GM19324 (cell line): ENCODE data around the gene SMIM13.

ENCODE experiments used
- ATAC-seq: cut with Tn5 transposase; IDR thresholded peaks from one replicate; pipeline ENCODE4 v1.9.1; 2021; ENCODE audit warnings: mild to moderate bottlenecking, moderate library complexity; ENCODE audit not compliant: unreplicated experiment, low FRiP score

SMIM13 gene

GRCh38 chr6:11120271-11121005, 26.8 kb downstream of the SMIM13 start:
- ATAC-seq, result no peak

GRCh38 chr6:11121851-11122250, 28.2 kb downstream of the SMIM13 start:
- ATAC-seq, result no peak

DNA sequence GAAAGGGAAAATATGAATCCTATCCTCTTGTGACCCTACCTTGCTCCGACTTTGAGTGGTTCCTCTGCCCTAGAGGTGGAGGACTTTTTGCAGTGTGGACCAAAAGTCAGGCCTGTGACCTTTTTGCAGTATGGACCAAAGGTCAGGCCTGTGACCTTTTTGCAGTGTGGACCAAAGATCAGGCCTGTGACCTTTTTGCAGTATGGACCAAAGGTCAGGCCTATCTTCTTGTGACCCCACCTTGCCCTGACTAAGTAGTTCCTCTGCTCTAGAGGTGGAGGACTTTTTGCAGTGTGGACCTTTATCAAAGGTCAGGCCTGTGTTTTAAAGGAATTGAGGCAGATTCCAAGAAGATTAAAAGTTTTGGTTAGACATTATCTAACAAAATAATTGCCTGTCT, 28.7 kb downstream of the SMIM13 start:
- ATAC-seq, result no peak

DNA sequence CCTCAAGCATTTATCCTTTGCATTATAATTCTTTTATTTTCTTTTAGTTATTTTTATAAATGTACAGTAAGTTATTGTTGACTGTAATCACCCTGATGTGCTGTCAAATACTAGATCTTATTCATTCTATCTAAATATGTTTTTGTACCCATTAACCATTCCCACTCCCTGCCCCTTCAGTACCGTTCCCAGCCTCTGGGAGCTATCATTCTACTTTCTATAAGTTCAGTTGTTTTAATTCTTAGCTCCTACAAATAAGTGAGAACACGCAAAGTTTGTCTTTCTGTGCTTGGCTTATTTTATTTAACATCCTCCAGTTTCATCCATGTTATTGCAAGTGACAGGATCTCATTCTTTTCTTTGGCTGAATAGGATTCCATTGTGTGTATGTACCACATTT, 30.3 kb downstream of the SMIM13 start:
- no peak for ATAC-seq

DNA sequence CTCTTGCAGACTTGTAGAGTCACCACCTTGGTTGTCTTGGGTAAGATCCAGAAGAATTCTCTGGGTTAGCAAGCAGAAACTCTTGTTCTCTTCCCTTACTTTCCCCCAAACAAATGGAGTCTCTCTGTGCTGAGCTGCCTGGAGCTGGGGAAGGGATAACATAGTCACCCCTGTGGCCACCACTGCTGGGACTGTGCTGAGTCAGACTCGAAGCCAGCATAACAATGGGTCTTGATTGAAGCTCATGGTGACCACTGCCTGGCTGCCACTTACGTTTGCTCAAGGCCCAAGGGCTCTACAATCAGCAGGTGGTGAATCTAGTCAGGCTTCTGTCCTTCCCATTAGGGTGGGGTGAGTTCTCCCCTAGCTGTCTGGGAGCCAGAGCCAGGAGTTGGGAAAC, 33.2 kb downstream of the SMIM13 start:
- ATAC-seq, result no peak

DNA sequence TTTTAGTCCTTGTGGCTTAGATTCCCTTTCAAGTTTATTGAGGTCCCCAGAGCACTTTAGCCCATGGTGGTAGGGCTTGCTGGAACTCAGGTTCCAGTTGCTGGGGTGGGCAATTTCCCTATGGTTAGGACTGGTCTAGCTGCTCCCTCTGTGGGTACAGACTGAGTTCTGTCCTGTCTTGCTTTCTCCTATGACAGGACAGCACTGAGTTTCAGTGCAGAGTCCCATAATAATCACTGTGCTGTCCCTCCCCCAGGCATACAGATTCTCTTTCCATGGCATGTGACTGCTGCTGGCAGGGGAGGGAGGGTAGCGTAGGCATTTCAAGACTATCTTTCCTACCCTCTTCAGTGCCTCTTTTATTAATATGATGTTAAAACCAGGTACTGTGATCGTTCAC, 35.0 kb downstream of the SMIM13 start:
- no peak for ATAC-seq

DNA sequence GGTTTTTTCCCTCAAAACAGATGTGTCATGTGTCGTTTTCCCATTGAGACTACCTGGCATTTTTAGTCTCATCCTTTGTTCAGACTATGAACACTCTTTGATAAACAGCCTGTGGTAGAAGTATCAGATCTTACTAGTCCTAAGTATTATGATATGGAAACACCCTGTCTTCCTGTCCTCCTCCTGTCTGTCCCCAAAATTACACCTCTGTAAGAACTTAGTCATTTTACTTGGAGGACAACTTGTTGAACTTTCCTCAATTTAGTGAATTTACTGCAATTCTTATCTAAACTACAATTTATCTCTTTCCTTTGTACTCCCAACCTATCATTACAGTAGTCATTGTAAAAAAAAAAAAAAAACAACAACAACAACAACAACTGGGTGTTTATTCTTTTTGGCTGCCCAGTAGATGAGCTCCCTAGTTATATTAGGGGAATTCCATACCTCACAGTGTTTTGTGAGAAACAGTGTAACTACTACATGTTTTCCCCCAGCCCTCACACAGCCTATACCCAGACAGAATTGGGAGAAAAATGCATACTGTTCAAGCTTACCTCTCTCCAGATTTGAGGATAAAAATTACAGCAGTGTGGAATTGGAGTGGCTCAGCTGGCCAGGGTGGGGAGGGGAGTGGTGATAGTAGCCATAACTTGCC, 36.4 kb downstream of the SMIM13 start:
- ATAC-seq, result no peak

DNA sequence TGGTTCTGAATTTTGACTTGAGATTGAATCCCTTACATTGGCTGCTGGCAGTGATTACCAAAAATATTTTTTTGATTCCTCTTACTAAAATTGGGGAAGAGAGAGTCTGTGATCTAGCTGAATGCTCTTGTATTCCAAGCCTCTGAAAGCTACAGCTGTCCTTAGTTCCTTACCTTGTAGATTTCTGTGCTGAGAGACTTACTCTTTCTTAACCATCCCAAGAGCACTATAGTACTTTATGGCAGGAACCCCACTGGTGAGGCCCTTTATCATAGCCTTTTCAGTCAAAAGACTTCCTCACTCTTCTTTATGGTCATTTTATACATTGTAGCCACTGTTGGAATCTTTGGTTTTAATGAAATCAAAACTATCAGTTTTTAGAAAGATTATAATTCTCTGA, 37.0 kb downstream of the SMIM13 start:
- no peak for ATAC-seq

DNA sequence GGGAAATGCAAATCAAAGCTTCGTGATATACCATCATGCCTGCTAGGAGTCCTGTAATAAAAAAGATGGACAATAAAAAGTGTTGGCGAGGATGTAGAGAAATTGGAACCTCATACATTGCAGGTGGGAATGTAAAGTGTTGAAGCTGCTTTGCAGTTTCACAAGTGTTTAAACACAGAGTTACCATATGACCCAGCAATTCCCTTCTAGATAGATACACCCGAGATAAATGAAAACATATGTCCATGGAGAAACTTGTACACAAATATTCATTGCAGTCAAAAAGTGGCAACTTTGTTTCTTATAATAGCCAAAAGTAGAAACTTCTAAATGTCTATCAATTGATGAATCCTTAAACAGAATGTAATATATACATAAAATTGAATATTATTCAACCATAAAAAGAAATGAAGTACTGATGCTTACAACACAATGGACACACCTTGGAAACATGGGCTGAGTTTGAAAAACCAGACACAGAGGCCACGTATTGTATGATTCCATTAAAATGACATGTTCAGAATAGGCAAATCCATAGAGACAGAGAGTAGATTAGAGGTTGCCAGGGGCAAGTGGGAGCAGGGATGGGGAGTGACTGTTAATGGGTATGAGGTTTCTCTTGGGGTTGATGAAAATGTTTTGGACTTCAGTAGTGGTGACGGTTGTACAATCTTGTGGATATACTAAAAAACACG, 38.7 kb downstream of the SMIM13 start:
- ATAC-seq, result no peak

- ATAC-seq, result no peak
Measured at GRCh38 chr6:11133281-11133680, 39.6 kb downstream of the SMIM13 start.

GRCh38 chr6:11136809-11137208, 43.2 kb downstream of the SMIM13 start:
- no peak for ATAC-seq

DNA sequence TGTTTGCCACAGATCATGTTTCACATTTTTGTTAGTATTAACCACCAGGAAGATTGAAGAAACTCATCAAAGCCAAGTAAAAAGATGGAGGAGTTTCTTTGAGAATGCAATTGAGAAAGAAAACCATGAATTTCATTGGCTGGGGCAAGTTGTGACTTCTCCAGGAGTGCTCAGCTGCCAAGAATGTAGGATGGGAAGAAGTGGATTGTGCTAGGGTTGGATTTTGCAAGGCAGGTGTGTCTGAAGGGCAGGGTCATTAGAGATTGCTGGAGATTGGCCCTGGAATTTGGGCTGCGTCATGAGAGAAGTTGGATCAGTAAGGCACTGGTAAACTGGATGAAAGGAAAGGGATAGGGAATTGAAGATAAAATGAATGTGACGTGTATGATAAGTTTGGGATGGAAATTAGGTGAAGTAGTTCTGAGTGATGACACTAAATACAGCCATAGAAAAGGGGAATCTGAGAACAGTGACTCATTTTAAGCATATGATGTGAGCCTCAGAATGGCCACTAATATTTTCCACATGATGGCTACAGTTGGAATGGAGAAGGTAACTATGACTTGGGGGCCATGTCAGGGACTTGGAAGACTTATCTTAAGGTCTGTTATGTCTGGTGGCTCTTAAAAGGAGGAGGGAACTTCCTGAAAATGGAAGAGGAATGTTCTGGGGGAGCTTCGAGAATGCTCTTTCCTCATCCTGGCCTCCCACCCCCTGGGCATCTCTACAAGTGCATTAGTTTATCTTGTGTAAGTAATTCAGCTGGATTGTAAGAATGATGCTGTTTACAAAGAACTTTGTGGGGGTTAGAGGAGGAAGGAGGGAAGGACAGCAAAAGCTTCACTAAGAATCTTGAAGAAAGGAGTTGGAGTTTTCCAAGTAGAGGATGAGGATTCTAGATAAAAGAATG, 45.7 kb downstream of the SMIM13 start:
- no peak for ATAC-seq

DNA sequence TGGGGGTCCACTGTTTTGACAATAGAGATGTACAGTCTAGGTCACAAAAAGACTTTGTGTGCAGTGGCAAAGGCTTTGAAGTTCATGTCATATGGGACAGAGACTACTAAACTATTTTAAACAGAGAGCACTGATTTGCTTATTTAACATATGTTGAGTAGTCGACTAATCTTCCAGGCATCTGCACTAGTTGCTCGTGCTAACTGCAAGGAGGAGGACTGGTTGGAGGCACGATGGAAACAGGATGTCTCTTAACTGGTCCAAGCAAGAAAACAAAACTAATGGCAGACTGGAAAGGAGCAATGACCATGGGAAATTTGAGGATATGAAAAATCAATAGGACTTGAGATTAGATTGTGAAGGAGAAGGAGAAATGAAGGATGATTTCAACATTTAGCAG, 46.4 kb downstream of the SMIM13 start:
- ATAC-seq, result no peak

- no peak for ATAC-seq
Measured at GRCh38 chr6:11141295-11141694, 47.7 kb downstream of the SMIM13 start.

DNA sequence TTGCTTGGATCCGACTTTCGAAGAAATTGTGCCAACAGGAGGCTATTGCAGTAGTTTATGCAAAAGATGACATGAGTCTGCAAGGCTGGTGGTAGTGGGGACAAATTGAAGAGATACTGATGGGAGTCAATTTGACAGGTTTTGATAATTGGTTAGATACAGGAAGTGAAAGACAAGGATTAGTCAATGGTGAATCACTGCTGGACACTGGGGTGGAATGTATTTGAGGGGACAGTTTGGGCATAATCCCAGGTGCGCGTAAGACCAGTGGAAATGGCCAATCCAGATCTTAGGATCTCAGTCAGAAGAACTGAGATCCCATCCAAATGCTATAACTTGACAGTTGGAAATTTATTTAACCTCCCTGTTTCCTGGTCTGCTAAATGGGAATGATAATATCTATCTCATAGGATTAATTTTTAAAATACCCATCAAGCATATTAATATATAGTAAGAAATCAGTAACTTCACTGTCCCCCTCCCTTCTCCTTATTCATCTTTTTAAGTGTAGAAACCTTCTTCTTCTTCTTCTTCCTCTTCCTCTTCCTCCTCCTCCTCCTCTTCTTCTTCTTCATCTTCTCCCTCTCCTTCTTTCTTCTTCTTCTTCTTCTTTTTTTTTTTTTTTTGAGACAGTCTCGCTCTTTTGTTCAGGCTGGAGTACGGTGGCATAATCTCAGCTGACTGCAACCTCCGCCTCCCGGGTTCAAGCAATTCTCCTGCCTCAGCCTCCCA, 48.8 kb downstream of the SMIM13 start:
- ATAC-seq, result no peak

DNA sequence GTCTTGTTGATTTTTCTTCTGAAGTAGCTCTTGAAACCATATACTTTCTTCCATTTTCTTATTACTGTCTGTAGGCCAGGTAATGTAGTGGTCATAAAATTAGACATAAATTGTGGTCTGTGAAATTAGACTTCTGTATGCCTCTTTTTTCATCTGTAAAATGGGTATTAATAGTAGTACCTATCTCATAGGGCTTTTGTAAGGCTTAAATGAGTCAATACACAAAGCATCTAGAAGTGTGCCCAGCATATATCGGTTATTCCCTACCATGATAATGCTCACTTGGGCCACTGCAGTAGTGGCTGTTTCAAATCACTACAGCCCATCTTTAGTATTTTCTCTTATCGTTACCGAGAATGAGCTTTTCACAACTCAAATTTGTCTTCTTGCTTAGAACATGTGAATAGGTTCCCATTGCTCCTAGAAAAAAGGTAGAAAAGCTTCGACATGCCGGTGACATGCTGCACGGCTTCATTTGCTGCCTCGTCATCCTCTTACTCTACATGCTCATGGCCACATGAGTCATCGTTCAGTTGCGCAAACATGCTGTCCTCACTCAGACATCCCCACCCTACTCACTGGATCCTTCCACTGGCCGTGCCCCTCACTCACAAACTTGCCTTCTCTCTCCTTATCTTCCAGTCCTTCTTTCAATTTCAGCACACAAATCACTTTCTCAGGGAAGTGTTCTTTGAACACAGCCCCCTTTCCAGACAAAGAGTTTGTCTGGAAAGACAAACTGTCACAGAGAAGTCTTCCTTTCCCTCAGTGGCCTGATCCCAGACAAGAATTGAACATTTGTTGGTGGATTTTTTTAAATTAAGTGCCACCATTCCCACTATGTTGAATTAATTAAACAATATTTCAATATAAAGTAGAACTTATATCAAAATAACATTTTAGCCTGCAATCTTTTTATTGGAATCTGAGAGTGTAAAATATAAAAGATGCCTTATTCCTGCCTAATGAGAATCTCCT, 50.0 kb downstream of the SMIM13 start:
- no peak for ATAC-seq

DNA sequence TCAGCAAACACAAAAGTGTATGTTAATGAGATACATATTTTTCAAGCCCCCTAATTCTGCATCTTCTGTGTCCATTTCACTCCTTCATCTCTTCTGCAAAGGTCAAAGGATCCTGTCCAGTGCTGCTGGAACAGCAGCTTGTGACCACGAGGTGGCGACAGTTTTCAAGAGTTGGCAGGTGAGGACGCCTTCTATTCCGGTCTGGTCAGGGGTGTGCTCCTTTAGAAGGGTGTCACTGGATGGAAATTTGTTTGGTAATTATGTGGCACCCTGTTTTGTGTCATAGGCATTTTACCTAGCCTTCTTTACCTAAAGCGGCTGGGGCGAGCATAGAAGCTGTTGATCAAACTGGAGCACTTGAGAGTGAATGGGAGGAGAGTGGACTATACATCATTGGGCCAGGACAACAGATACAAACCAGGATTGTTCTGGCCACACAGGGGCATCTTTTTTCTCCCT, 50.8 kb downstream of the SMIM13 start:
- no peak for ATAC-seq

GRCh38 chr6:11146117-11146826, 52.6 kb downstream of the SMIM13 start:
- ATAC-seq, result no peak
